Stimulated activated CD8-positive, alpha-beta memory T cell treated with anti-CD3 and anti-CD28 coated beads, Interleukin-7, amount 100 ng/mL, for 1 hour (primary cell): ENCODE data around the gene SAMHD1.
"Not testable (repeated sequence)": the region's sequence is repeated elsewhere in the genome, so short reads cannot be mapped to it uniquely, and the experiment has no call there.

Source experiments
- DNase-seq, 2 donors: peaks; one replicate each; pipeline ENCODE4 v3.0.0-alpha.2; 2020; ENCODE audit warnings: low read depth in 2 of 2

Gene SAMHD1

GRCh38 chr20:36956016-36956415 is 4.5 kb upstream of the SAMHD1 start:
- no peak for DNase-seq

GRCh38 chr20:36951979-36952738 is 651 bp upstream of the SAMHD1 start:
- DNase-seq, result no peak

GRCh38 chr20:36950414-36951197 is 902 bp downstream of the SAMHD1 start:
- DNase-seq, result no peak

- no peak for DNase-seq
These were observed 10.1 kb downstream of the SAMHD1 start for GRCh38 chr20:36941401-36941835.

GRCh38 chr20:36937402-36937770 is 14.1 kb downstream of the SAMHD1 start:
- no peak for DNase-seq

GRCh38 chr20:36936761-36937401 is 14.6 kb downstream of the SAMHD1 start:
- DNase-seq, result not testable (repeated sequence)

- DNase-seq, result no peak
These were observed 15.2 kb downstream of the SAMHD1 start for GRCh38 chr20:36936341-36936740.

GRCh38 chr20:36933571-36933970 is 17.9 kb downstream of the SAMHD1 start:
- DNase-seq, result not testable (repeated sequence)

GRCh38 chr20:36932476-36933426 is 18.8 kb downstream of the SAMHD1 start:
- no peak for DNase-seq

- DNase-seq, result not testable (repeated sequence)
These were observed 19.4 kb downstream of the SAMHD1 start for GRCh38 chr20:36932067-36932466.

GRCh38 chr20:36929691-36930090 is 21.8 kb downstream of the SAMHD1 start:
- no peak for DNase-seq

- no peak for DNase-seq
These were observed 22.2 kb downstream of the SAMHD1 start for GRCh38 chr20:36929290-36929689.

- no peak for DNase-seq
These were observed 23.8 kb downstream of the SAMHD1 start for GRCh38 chr20:36927704-36928103.

GRCh38 chr20:36926653-36927200 is 24.8 kb downstream of the SAMHD1 start:
- no peak for DNase-seq

GRCh38 chr20:36925234-36925633 is 26.3 kb downstream of the SAMHD1 start:
- DNase-seq, result no peak

- no peak for DNase-seq
These were observed 27.1 kb downstream of the SAMHD1 start for GRCh38 chr20:36924167-36925045.

GRCh38 chr20:36920334-36920730 is 31.2 kb downstream of the SAMHD1 start:
- DNase-seq, result no peak

GRCh38 chr20:36919715-36920333 is 31.7 kb downstream of the SAMHD1 start:
- no peak for DNase-seq

- DNase-seq, result no peak
These were observed 33.6 kb downstream of the SAMHD1 start for GRCh38 chr20:36917943-36918342.

GRCh38 chr20:36917240-36917639 is 34.3 kb downstream of the SAMHD1 start:
- no peak for DNase-seq
